Stomach (tissue), 4 donors: Measurements from ENCODE around the gene NKIRAS1.
"Not testable (repeated sequence)": the region's sequence is repeated elsewhere in the genome, so short reads cannot be mapped to it uniquely, and the experiment has no call there.

Source experiments
- CTCF ChIP-seq, 7 experiments: fragments of 450-650 bp in 4 of 7; fragments of 200-600 bp in 3 of 7; sonication (generic) in 3 of 7; IDR thresholded peaks; one replicate each; pipeline ENCODE4 v1.5.1; 2016 to 2019; ENCODE audit warnings: antibody characterized with exemption in 7 of 7, control low read depth in 2 of 7, mild to moderate bottlenecking in 1 of 7
- POLR2A ChIP-seq, 4 donors: fragments of 450-650 bp; IDR thresholded peaks; one replicate each; pipeline ENCODE4 v1.6.1; 2016; ENCODE audit warnings: antibody characterized with exemption in 4 of 4, control low read depth in 2 of 4, mild to moderate bottlenecking in 1 of 4, moderate library complexity in 1 of 4
- POLR2AphosphoS5 ChIP-seq, 3 donors: sonication (generic); formaldehyde crosslinking; IDR thresholded peaks; one replicate each; pipeline ENCODE4 v1.6.1; 2016; ENCODE audit warnings: antibody characterized with exemption in 3 of 3

- TF ChIP-seq CTCF, POLR2A, POLR2AphosphoS5 (IDR thresholded peaks at IDR 0.05): not testable (repeated sequence)
Measured at GRCh38 chr3:23849462-23849861, 67.3 kb downstream of the NKIRAS1 start.
